ENCODE data around the gene KSR2.

Gene KSR2

DNA sequence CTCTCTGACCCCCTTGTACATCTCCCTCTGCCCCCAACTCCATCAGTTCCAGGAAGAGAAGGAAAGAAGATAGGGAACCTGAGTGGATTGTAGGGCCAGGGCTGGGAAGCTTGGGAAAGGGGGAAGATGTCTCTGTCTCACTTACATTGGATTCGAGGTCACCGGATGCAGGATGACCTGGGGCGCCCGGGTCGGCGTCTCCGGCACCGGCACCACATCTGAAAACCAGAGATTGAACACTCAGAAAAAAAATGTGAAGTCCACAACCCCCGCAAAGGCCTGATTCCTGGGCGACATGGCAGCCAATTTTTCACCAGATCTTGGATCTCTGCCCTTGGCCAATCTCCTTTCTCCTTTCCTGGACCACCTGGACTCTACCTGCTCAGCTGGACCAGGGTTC is 438.0 kb downstream of the KSR2 start:
- no peak for TF ChIP-seq CTCF (conservative IDR thresholded peaks at IDR 0.05; ENCODE audit: low read length)
- no peak overlapping the region for H3K4me3 ChIP-seq (ENCODE audit: low read length)
- DNase-seq (ENCODE audit: low read depth): no peak

DNA sequence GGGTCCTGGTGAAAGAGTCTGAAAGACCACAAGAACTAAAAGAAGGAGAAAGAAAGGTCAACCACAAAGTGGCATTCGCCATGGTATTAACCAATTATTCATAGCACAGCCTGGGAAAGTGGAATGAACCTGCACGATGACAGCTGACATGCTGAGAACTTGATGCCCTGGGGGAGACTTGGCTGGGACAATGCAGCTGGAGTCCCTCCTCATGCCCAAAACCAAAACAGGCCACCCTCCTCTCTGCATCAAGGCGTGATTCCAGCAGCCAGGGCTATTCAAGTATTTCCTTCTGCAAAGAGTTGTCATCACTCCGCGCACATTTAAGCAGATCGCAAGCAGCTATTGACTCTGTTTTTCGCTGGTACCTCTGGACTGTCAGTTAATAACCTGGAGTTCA is 440.3 kb downstream of the KSR2 start:
- DNase-seq (ENCODE audit: low read depth): no peak
- no peak for TF ChIP-seq CTCF (conservative IDR thresholded peaks at IDR 0.05; ENCODE audit: low read length)
- no peak overlapping the region for H3K4me3 ChIP-seq (ENCODE audit: low read length)

GRCh38 chr12:117527479-117527855 is 441.3 kb downstream of the KSR2 start:
- TF ChIP-seq CTCF (conservative IDR thresholded peaks at IDR 0.05; ENCODE audit: low read length): no peak
- no peak for DNase-seq (ENCODE audit: low read depth)
- no peak overlapping the region for H3K4me3 ChIP-seq (ENCODE audit: low read length)

DNA sequence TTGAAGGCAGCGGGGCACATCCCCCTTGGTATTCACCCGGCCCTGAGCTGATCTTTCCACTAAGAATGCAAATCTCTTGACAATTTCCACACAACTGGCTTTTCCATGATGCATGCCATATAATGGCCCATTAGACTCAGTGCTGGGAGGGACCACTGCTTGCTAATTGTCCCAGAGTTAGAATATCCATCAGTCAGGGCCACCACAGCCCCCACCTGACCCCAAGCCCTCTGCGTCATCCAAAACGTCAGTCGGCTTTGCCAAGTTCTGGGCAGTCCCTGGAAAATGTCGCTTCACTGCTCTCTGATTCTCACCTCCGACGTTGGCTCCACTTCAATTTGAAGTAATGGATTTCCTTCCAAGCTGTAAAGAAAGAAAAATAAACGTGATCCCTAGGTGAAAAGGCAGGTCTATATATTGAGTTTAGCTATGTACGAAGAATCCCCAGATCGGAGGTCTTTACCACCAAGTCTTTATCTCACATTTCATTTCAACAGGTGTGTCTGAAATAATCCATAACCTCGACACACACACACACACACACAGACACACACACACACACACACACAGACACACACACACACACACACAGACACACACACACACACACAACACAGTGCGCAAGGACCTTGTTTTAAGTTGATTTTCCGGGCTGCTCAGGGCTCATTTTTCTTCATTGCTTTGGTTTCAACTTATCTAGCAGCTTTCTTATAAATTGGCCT is 441.9 kb downstream of the KSR2 start:
- no peak overlapping the region for H3K4me3 ChIP-seq (ENCODE audit: low read length)
- no peak for DNase-seq (ENCODE audit: low read depth)
- no peak for TF ChIP-seq CTCF (conservative IDR thresholded peaks at IDR 0.05; ENCODE audit: low read length)

DNA sequence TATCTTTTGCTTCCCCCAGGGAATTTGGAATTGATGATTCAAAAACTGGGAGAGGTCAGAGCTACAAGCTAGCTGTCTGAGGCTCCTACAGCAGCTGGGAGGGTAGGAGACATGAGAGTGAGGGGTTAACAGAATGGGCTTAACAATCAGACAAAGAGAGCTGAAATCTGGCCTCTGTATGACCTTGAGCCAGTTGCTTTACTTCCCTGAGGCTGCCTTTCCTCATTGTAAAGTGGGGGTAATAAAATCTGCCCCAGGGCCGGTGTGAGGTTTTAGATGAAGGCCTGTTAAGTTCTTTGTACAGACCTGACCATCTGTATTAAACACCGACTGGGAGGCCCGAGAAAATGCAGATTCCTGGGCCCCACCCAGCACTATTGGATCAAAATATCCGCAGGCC is 443.0 kb downstream of the KSR2 start:
- DNase-seq (ENCODE audit: low read depth): no peak
- TF ChIP-seq CTCF (conservative IDR thresholded peaks at IDR 0.05; ENCODE audit: low read length): no peak

DNA sequence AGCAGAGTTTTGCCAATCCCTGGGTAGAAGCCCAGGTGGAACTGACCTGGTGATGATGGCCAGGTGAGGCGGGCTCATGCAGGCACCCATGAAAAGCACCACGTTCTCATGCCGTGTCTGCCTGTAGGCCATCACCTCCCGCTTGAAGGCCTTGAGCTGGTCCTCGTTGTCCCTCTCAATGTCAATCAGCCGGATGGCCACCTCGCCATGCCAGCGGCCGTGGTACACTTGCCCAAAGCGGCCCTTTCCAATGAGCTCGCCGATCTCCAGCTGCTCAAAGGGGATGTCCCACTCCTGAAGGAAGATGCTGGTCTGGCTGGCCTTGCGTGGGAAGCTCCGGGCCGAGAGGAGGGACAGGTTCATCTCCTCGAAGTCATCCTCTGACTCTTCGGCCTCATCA is 444.0 kb downstream of the KSR2 start:
- H3K4me3 ChIP-seq (ENCODE audit: low read length): no peak overlapping the region
- no peak for DNase-seq (ENCODE audit: low read depth)
- no peak for TF ChIP-seq CTCF (conservative IDR thresholded peaks at IDR 0.05; ENCODE audit: low read length)

More for the DNA sequence above, 443.0 kb downstream of the KSR2 start:
- no peak overlapping the region for H3K4me3 ChIP-seq (ENCODE audit: low read length)

DNA sequence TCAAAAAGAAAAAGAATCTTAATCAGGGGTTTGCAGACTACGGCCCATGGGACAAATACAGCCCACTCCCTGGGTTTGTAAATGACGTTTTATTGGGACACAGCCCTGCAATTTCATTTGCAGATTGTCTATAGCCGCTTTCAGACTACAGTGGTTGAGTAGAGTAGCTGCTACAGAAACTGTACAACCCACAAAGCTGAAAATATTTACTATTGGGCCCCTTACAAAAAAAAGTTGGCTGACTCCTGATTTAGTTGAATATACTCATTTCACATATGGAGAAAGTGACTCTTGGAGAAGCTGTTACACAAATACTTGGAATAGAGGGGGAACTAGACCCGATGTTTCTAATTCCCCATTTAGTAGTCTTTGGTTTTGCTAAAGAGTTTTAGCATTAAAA is 444.8 kb downstream of the KSR2 start:
- no peak overlapping the region for H3K4me3 ChIP-seq (ENCODE audit: low read length)
- DNase-seq (ENCODE audit: low read depth): no peak
- no peak for TF ChIP-seq CTCF (conservative IDR thresholded peaks at IDR 0.05; ENCODE audit: low read length)
